H1 (cell line): ENCODE measurements around the gene RTN4IP1. TPM values are rescaled to one million over a fixed set of nuclear protein-coding genes. Genes with fewer than 3 reads are reported as not detected.

Source experiments
- CTCF ChIA-PET: fragments of 300-600 bp; sonication (Branson Sonifier 250); formaldehyde crosslinking; loops from one replicate; lab custom pipeline; 2021; ENCODE audit not compliant: partially characterized antibody; lab: Charles Lee
- POLR2A ChIA-PET: fragments of 300-600 bp; sonication (Branson Sonifier 250); formaldehyde crosslinking; loops from one replicate; lab custom pipeline; 2021; ENCODE audit warnings: inconsistent platforms; ENCODE audit not compliant: partially characterized antibody; lab: Charles Lee
- DNase-seq, 2 experiments: peaks; one replicate each; pipeline versions ENCODE4 v3.0.0 to v3.0.0-alpha.2; 2010 to 2022; ENCODE audit warnings: low spot score in 2 of 2, low read depth in 1 of 2, mixed read lengths in 1 of 2
- FAIRE-seq: peaks from 2 replicates; lab custom pipeline; 2011; peaks lifted over from hg19 to GRCh38; lab: Jason Lieb, UNC
- H2AFZ ChIP-seq: 2 replicates; pipeline ENCODE4 v1.8.1; 2012; ENCODE audit warnings: low read length, inconsistent platforms
- H2AK5ac ChIP-seq: 2 replicates; pipeline ENCODE4 v1.6.1; 2013; ENCODE audit warnings: low read depth, low read length
- H2BK120ac ChIP-seq: replicated peaks from 2 replicates; pipeline ENCODE3; 2013; ENCODE audit warnings: low read depth, low read length, inconsistent platforms
- H2BK12ac ChIP-seq: 2 replicates; pipeline ENCODE4 v1.6.1; 2013; ENCODE audit warnings: low read depth, low read length
- H2BK15ac ChIP-seq: 2 replicates; pipeline ENCODE4 v1.6.1; 2013; ENCODE audit warnings: low read length
- H2BK20ac ChIP-seq: 2 replicates; pipeline ENCODE4 v1.6.1; 2013; ENCODE audit warnings: low read length
- H2BK5ac ChIP-seq: 2 replicates; pipeline ENCODE4 v1.6.1; 2013; ENCODE audit warnings: low read depth, low read length
- H3K14ac ChIP-seq: 2 replicates; pipeline ENCODE4 v1.6.1; 2013; ENCODE audit warnings: inconsistent platforms; ENCODE audit not compliant: insufficient read length
- H3K18ac ChIP-seq: 2 replicates; pipeline ENCODE4 v1.6.1; 2013; ENCODE audit warnings: low read length; ENCODE audit errors: extremely low read depth
- H3K23ac ChIP-seq: 2 replicates; pipeline ENCODE4 v1.6.1; 2013; ENCODE audit warnings: inconsistent platforms; ENCODE audit not compliant: insufficient read length
- H3K23me2 ChIP-seq: 2 replicates; pipeline ENCODE4 v1.6.1; 2013; ENCODE audit warnings: low read depth, low read length
- H3K27ac ChIP-seq: 2 replicates; pipeline ENCODE4 v1.6.1; 2011; ENCODE audit warnings: low read depth, low read length, inconsistent platforms
- H3K27me3 ChIP-seq, 4 experiments: replicated peaks in 1 of 4; 1 replicate in 1 of 4; 2 replicates in 3 of 4; pipeline versions ENCODE4 v1.6.1 to v1.8.1; 2011 to 2013; ENCODE audit warnings: low read length in 3 of 4, mild to moderate bottlenecking in 3 of 4, inconsistent platforms in 2 of 4, mixed read lengths in 2 of 4, moderate library complexity in 1 of 4; ENCODE audit not compliant: control insufficient read depth in 3 of 4, insufficient read depth in 3 of 4; ENCODE audit errors: extremely low read depth in 1 of 4
- H3K36me3 ChIP-seq, 4 experiments: 2 replicates each; pipeline versions ENCODE4 v1.6.1 to v1.8.1; 2011 to 2013; ENCODE audit warnings: mild to moderate bottlenecking in 4 of 4, low read length in 3 of 4, moderate library complexity in 2 of 4, control low read depth in 1 of 4, inconsistent platforms in 1 of 4; ENCODE audit not compliant: insufficient read depth in 4 of 4, control insufficient read depth in 2 of 4
- H3K4ac ChIP-seq: replicated peaks from 2 replicates; pipeline ENCODE3; 2013; ENCODE audit warnings: low read length, low read depth, mixed read lengths, inconsistent platforms; ENCODE audit not compliant: insufficient read length
- H3K4me1 ChIP-seq, 4 experiments: replicated peaks in 1 of 4; 1 replicate in 1 of 4; 2 replicates in 3 of 4; pipeline versions ENCODE4 v1.6.1 to v1.8.1; 2011 to 2013; ENCODE audit warnings: low read length in 3 of 4, inconsistent platforms in 2 of 4, mixed read lengths in 1 of 4; ENCODE audit not compliant: insufficient read depth in 4 of 4, control insufficient read depth in 3 of 4
- H3K4me2 ChIP-seq, 2 experiments: 2 replicates each; pipeline versions ENCODE4 v1.6.1 to v1.8.1; 2011 to 2013; ENCODE audit warnings: low read depth in 2 of 2, low read length in 2 of 2, control low read depth in 1 of 2, inconsistent platforms in 1 of 2, mild to moderate bottlenecking in 1 of 2; ENCODE audit not compliant: insufficient read depth in 1 of 2
- H3K4me3 ChIP-seq, 4 experiments: fragments of 200-600, 300-600 bp in 1 of 4; sonication (generic), shearing (Covaris generic), sonication (Bioruptor Twin) in 1 of 4; 2 replicates each; pipeline versions ENCODE4 v1.5.1 to v1.8.1; 2011 to 2016; ENCODE audit warnings: low read length in 4 of 4, low read depth in 3 of 4, control low read depth in 2 of 4, inconsistent platforms in 2 of 4, mild to moderate bottlenecking in 2 of 4, mixed read lengths in 1 of 4, moderate library complexity in 1 of 4; ENCODE audit not compliant: insufficient read depth in 2 of 4; ENCODE audit errors: extremely low read depth in 1 of 4
- H3K56ac ChIP-seq: replicated peaks from 2 replicates; pipeline ENCODE3; 2013; ENCODE audit warnings: low read depth, mild to moderate bottlenecking, mixed read lengths, low read length, inconsistent platforms; ENCODE audit not compliant: insufficient read length
- H3K79me1 ChIP-seq: 2 replicates; pipeline ENCODE4 v1.6.1; 2013; ENCODE audit warnings: low read depth, low read length, control low read depth
- H3K79me2 ChIP-seq, 2 experiments: 2 replicates each; pipeline versions ENCODE4 v1.6.1 to v1.8.1; 2012 to 2013; ENCODE audit warnings: low read length in 2 of 2, mild to moderate bottlenecking in 2 of 2, inconsistent platforms in 1 of 2; ENCODE audit not compliant: insufficient read depth in 2 of 2, control insufficient read depth in 1 of 2
- H3K9ac ChIP-seq, 4 experiments: replicated peaks in 1 of 4; 1 replicate in 1 of 4; 2 replicates in 3 of 4; pipeline versions ENCODE4 v1.6.1 to v1.8.1; 2011 to 2013; ENCODE audit warnings: low read depth in 3 of 4, low read length in 3 of 4, control low read depth in 2 of 4, mild to moderate bottlenecking in 2 of 4, moderate library complexity in 2 of 4, inconsistent platforms in 1 of 4; ENCODE audit errors: extremely low read depth in 1 of 4
- H3K9me3 ChIP-seq, 2 experiments: 2 replicates each; pipeline versions ENCODE4 v1.6.1 to v1.8.1; 2012 to 2013; ENCODE audit warnings: mild to moderate bottlenecking in 2 of 2, moderate library complexity in 2 of 2, control low read depth in 1 of 2, inconsistent platforms in 1 of 2, low read depth in 1 of 2, low read length in 1 of 2, mixed read lengths in 1 of 2; ENCODE audit not compliant: insufficient read depth in 2 of 2
- H4K20me1 ChIP-seq, 2 experiments: replicated peaks in 1 of 2; 2 replicates each; pipeline versions ENCODE3 to v1.8.1; 2011 to 2013; ENCODE audit warnings: inconsistent platforms in 2 of 2, low read length in 2 of 2, mild to moderate bottlenecking in 1 of 2; ENCODE audit not compliant: insufficient read depth in 2 of 2, control insufficient read depth in 1 of 2
- H4K5ac ChIP-seq: 2 replicates; pipeline ENCODE4 v1.6.1; 2013; ENCODE audit warnings: low read length, low read depth, mixed read lengths, inconsistent platforms; ENCODE audit not compliant: insufficient read length
- H4K8ac ChIP-seq: 2 replicates; pipeline ENCODE4 v1.8.0; 2013; ENCODE audit warnings: mild to moderate bottlenecking, moderate library complexity, low read length, inconsistent platforms; ENCODE audit not compliant: insufficient read depth; ENCODE audit errors: extremely low read depth
- H4K91ac ChIP-seq: replicated peaks from 2 replicates; pipeline ENCODE3; 2013; ENCODE audit warnings: low read length, mixed read lengths, inconsistent platforms; ENCODE audit not compliant: insufficient read length
- E2F6 ChIP-seq: IDR thresholded peaks from 2 replicates; pipeline ENCODE4 v1.6.1; 2012; ENCODE audit warnings: inconsistent platforms
- SRF ChIP-seq: IDR thresholded peaks from 2 replicates; pipeline ENCODE4 v1.6.1; 2011; ENCODE audit warnings: mild to moderate bottlenecking, low read depth, low read length, moderate library complexity
- WGBS, 2 experiments: shearing (Covaris generic) in 1 of 2; methylation state at CpG; one replicate each; pipeline versions ENCODE4 v1.1.6 to v1.1.7; 2013 to 2015; ENCODE audit warnings: low lambda C conversion rate in 2 of 2, mixed read lengths in 2 of 2, inconsistent platforms in 1 of 2, low coverage in 1 of 2, missing lambda C conversion rate in 1 of 2; ENCODE audit not compliant: insufficient replicate concordance in 2 of 2, insufficient coverage in 1 of 2, insufficient read length in 1 of 2; ENCODE audit errors: extremely low coverage in 1 of 2, missing lambda C conversion rate in 1 of 2; 5-methylcytosine and 5-hydroxymethylcytosine counted together
- polyA plus RNA-seq, 7 experiments: library from polyadenylated mRNA; depleted of rRNA in 3 of 7; stranded (reverse) in 5 of 7; unstranded in 2 of 7; fragments of >200 nt in 5 of 7; fragments of 200-250 nt in 2 of 7; gene quantifications; 1 replicate in 5 of 7; 2 replicates in 1 of 7; 4 replicates in 1 of 7; pipeline versions ENCODE4 v1.2.1 to v1.2.3, GENCODE V29; 2011 to 2013; ENCODE audit warnings: missing spikeins in 2 of 7, mixed read lengths in 2 of 7
- total RNA-seq: library from RNA; stranded (reverse); fragmentation: NEBNext Ultra II Directional; extraction: Animal tissue kit (Norgen Biotek cat#: 25700); gene quantifications from 2 replicates; pipeline ENCODE4 v1.2.1, GENCODE V29; 2021

RTN4IP1 gene
- total and polyA plus RNA-seq, 2 of the 8 experiments (the other 6 are each of a cell fraction or from before 2014, with no cell fraction given) = 14.6 to 19.5 TPM

GRCh38 chr6:106622412-106622811, 6.9 kb downstream of the RTN4IP1 start:
- Histone ChIP-seq H3K4ac (no peak overlapping the region), H3K9ac (no peak overlapping the region), H3K79me2 (no peaks in the 10 kb centered on the region), H3K23me2 (no peaks in the 10 kb centered on the region), H3K4me1 (peaks cover 0 to 10% (median 4%) of the 10 kb centered on the region in 4 experiments; a peak in 3 of 7 replicates), H2BK120ac (no peak overlapping the region), H2BK12ac (no peak overlapping the region), H3K79me1 (no peaks in the 10 kb centered on the region)
- DNase-seq = no peak
- CTCF ChIA-PET = interaction anchor here (5.7 kb wide), 1 partner anchor 12 kb away, joined by 52 read pairs; no protein-coding TSS in a partner anchor
- FAIRE-seq = no peak
- TF ChIP-seq E2F6 (no peak), SRF (no peak)
- TF ChIP-seq, all 59 proteins: peak for 0
- Histone ChIP-seq H3K36me3 (peaks cover 2 to 20% (median 12%) of the 10 kb centered on the region in 4 experiments; a peak in 6 of 8 replicates), H4K8ac (no peak overlapping the region), H2BK20ac (no peak overlapping the region), H4K5ac (no peak overlapping the region), H3K18ac (no peak overlapping the region), H2AK5ac (peak overlapping the region; percentile 46; the same call in 1 of the 2 replicates), H4K20me1 (no peaks in the 10 kb centered on the region), H3K4me2 (no peak overlapping the region), H3K23ac (no peak overlapping the region), H2AFZ (no peak overlapping the region), H3K27me3 (no peaks in the 10 kb centered on the region), H3K4me3 (no peak overlapping the region), H3K27ac (no peak overlapping the region), H3K14ac (no peak overlapping the region), H2BK15ac (no peak overlapping the region), H4K91ac (no peak overlapping the region), H3K56ac (no peak overlapping the region), H3K9me3 (peaks cover 12 to 13% of the 10 kb centered on the region in 2 experiments), H2BK5ac (no peak overlapping the region)
- WGBS, 2 experiments = 96% methylated on average over 8 of the region's 8 CpGs; no CpG with 5 or more reads in 1 of the 2 experiments
- POLR2A ChIA-PET = no interaction called here
